WTC11 (cell line): ENCODE results near the gene GLRA1. TPM values are rescaled to one million over a fixed set of nuclear protein-coding genes. Genes with fewer than 3 reads are reported as not detected.

ENCODE experiments used
- ATAC-seq: fragments of 200-7000 bp; cut with Tn5 transposase; 2 replicates; pipeline ENCODE4 v1.10.0; 2021; ENCODE audit warnings: mild to moderate bottlenecking, moderate library complexity
- CTCF ChIA-PET: fragments of 300-600 bp; sonication (Branson Sonifier 250); formaldehyde crosslinking; loops from one replicate; lab custom pipeline; 2021; ENCODE audit warnings: antibody characterized with exemption; lab: Charles Lee
- POLR2A ChIA-PET: fragments of 350-600 bp; sonication (Branson Sonifier 250); formaldehyde crosslinking; loops from one replicate; lab custom pipeline; 2021; ENCODE audit warnings: antibody characterized with exemption; lab: Charles Lee
- DNase-seq: peaks from one replicate; pipeline ENCODE4 v3.0.0; 2021; ENCODE audit warnings: low spot score
- H3K27ac Mint-ChIP-seq: 2 replicates; pipeline ENCODE4 v1.8.0; 2021; ENCODE audit warnings: mixed read lengths
- H3K27me3 Mint-ChIP-seq: 2 replicates; pipeline ENCODE4 v1.8.0; 2021; ENCODE audit warnings: low read depth, mild to moderate bottlenecking, moderate library complexity, mixed read lengths
- H3K36me3 Mint-ChIP-seq: 2 replicates; pipeline ENCODE4 v1.8.0; 2021; ENCODE audit warnings: mixed read lengths
- H3K4me1 Mint-ChIP-seq: 2 replicates; pipeline ENCODE4 v1.8.0; 2022; ENCODE audit warnings: mixed read lengths
- H3K4me3 Mint-ChIP-seq: 2 replicates; pipeline ENCODE4 v1.8.0; 2021; ENCODE audit warnings: mild to moderate bottlenecking, moderate library complexity, mixed read lengths
- H3K9me3 Mint-ChIP-seq: 2 replicates; pipeline ENCODE4 v1.8.0; 2021; ENCODE audit warnings: mixed read lengths
- ATF1 ChIP-seq: sonication (generic); formaldehyde crosslinking; IDR thresholded peaks from 2 replicates; pipeline ENCODE4 v1.8.1; 2023; ENCODE audit warnings: mild to moderate bottlenecking, moderate library complexity, missing genetic modification reagents
- CREB1 ChIP-seq: sonication (generic); formaldehyde crosslinking; IDR thresholded peaks from 2 replicates; pipeline ENCODE4 v1.8.0; 2023; ENCODE audit warnings: mild to moderate bottlenecking, missing genetic modification reagents
- CTCF ChIP-seq: fragments of 200-600 bp; IDR thresholded peaks from 2 replicates; pipeline ENCODE4 v1.8.0; 2022; ENCODE audit warnings: antibody characterized with exemption
- ESRRA ChIP-seq: sonication (generic); formaldehyde crosslinking; IDR thresholded peaks from 2 replicates; pipeline ENCODE4 v1.8.1; 2022; ENCODE audit warnings: mild to moderate bottlenecking, missing genetic modification reagents, borderline replicate concordance
- GABPB1 ChIP-seq: sonication (generic); formaldehyde crosslinking; IDR thresholded peaks from 2 replicates; pipeline ENCODE4 v1.8.1; 2023; ENCODE audit warnings: mild to moderate bottlenecking, missing genetic modification reagents
- GRHL2 ChIP-seq: fragments of 250-450 bp; sonication (Bioruptor Pico); IDR thresholded peaks from 2 replicates; pipeline ENCODE4 v1.8.0; 2022; ENCODE audit warnings: mild to moderate bottlenecking, moderate library complexity; ENCODE audit not compliant: insufficient replicate concordance, severe bottlenecking
- GTF2I ChIP-seq: fragments of 250-450 bp; sonication (Bioruptor Pico); conservative IDR thresholded peaks from 2 replicates; pipeline ENCODE4 v1.4.0; 2021; ENCODE audit warnings: mild to moderate bottlenecking
- HMGA2 ChIP-seq: fragments of 250-450 bp; sonication (Bioruptor Pico); IDR thresholded peaks from 2 replicates; pipeline ENCODE4 v1.4.0; 2021; ENCODE audit warnings: mild to moderate bottlenecking, moderate library complexity
- IRF1 ChIP-seq: sonication (generic); formaldehyde crosslinking; IDR thresholded peaks from 2 replicates; pipeline ENCODE4 v1.8.0; 2023; ENCODE audit warnings: missing genetic modification reagents
- JAZF1 ChIP-seq: fragments of 250-450 bp; sonication (Bioruptor Pico); IDR thresholded peaks from 2 replicates; pipeline ENCODE4 v1.9.0; 2021; ENCODE audit warnings: moderate library complexity, mild to moderate bottlenecking, inconsistent platforms
- MLX ChIP-seq: sonication (generic); formaldehyde crosslinking; IDR thresholded peaks from 2 replicates; pipeline ENCODE4 v1.8.1; 2023; ENCODE audit warnings: mild to moderate bottlenecking, missing genetic modification reagents, moderate library complexity
- NFATC4 ChIP-seq: fragments of 250-450 bp; sonication (Bioruptor Pico); IDR thresholded peaks from 2 replicates; pipeline ENCODE4 v1.9.0; 2021; ENCODE audit warnings: mild to moderate bottlenecking
- NR1H2 ChIP-seq: sonication (generic); formaldehyde crosslinking; IDR thresholded peaks from 2 replicates; pipeline ENCODE4 v1.9.0; 2021; ENCODE audit warnings: mild to moderate bottlenecking, moderate library complexity, missing genetic modification reagents
- RORB ChIP-seq: fragments of 250-450 bp; sonication (Bioruptor Pico); IDR thresholded peaks from 2 replicates; pipeline ENCODE4 v1.9.0; 2021; ENCODE audit warnings: mild to moderate bottlenecking
- SP1 ChIP-seq: sonication (generic); formaldehyde crosslinking; conservative IDR thresholded peaks from 2 replicates; pipeline ENCODE4 v1.8.1; 2022; ENCODE audit warnings: missing genetic modification reagents
- ZNF121 ChIP-seq: sonication (generic); formaldehyde crosslinking; IDR thresholded peaks from 2 replicates; pipeline ENCODE4 v1.8.0; 2023; ENCODE audit warnings: missing genetic modification reagents
- ZNF138 ChIP-seq: sonication (generic); formaldehyde crosslinking; conservative IDR thresholded peaks from 2 replicates; pipeline ENCODE4 v1.8.1; 2022; ENCODE audit warnings: mild to moderate bottlenecking, moderate library complexity, missing genetic modification reagents
- ZNF263 ChIP-seq: sonication (generic); formaldehyde crosslinking; IDR thresholded peaks from 2 replicates; pipeline ENCODE4 v1.8.1; 2022; ENCODE audit warnings: low read depth, mild to moderate bottlenecking, moderate library complexity, missing genetic modification reagents
- ZNF416 ChIP-seq: fragments of 250-450 bp; sonication (Bioruptor Pico); IDR thresholded peaks from 2 replicates; pipeline ENCODE4 v1.9.0; 2021; ENCODE audit warnings: mild to moderate bottlenecking, inconsistent platforms
- ZNF671 ChIP-seq: fragments of 250-450 bp; sonication (Bioruptor Pico); IDR thresholded peaks from 2 replicates; pipeline ENCODE4 v1.8.0; 2021; ENCODE audit warnings: mild to moderate bottlenecking
- total RNA-seq: library from RNA; stranded (reverse); gene quantifications from 3 replicates; pipeline ENCODE4 v1.2.3, GENCODE V29; 2021
- TF ChIP-seq, protein P1 (sequence below): sonication (generic); formaldehyde crosslinking; IDR thresholded peaks from 2 replicates; pipeline ENCODE4 v1.8.0; 2023; ENCODE audit warnings: mild to moderate bottlenecking, missing genetic modification reagents
- TF ChIP-seq, protein P2 (sequence below): sonication (generic); formaldehyde crosslinking; IDR thresholded peaks from 2 replicates; pipeline ENCODE4 v1.8.0; 2022; ENCODE audit warnings: mild to moderate bottlenecking, missing genetic modification reagents
- TF ChIP-seq, protein P3 (sequence below): fragments of 250-450 bp; sonication (Bioruptor Pico); IDR thresholded peaks from 2 replicates; pipeline ENCODE4 v1.8.0; 2021; ENCODE audit warnings: mild to moderate bottlenecking

Gene GLRA1
- total RNA-seq, 1 experiment from 2014 or later, result not detected

- no peak for TF ChIP-seq IRF1 (CRISPR knock-in tag)
- TF ChIP-seq RORB (CRISPR knock-in tag), result no peak
- TF ChIP-seq, protein P1, sequence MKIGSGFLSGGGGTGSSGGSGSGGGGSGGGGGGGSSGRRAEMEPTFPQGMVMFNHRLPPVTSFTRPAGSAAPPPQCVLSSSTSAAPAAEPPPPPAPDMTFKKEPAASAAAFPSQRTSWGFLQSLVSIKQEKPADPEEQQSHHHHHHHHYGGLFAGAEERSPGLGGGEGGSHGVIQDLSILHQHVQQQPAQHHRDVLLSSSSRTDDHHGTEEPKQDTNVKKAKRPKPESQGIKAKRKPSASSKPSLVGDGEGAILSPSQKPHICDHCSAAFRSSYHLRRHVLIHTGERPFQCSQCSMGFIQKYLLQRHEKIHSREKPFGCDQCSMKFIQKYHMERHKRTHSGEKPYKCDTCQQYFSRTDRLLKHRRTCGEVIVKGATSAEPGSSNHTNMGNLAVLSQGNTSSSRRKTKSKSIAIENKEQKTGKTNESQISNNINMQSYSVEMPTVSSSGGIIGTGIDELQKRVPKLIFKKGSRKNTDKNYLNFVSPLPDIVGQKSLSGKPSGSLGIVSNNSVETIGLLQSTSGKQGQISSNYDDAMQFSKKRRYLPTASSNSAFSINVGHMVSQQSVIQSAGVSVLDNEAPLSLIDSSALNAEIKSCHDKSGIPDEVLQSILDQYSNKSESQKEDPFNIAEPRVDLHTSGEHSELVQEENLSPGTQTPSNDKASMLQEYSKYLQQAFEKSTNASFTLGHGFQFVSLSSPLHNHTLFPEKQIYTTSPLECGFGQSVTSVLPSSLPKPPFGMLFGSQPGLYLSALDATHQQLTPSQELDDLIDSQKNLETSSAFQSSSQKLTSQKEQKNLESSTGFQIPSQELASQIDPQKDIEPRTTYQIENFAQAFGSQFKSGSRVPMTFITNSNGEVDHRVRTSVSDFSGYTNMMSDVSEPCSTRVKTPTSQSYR (CRISPR knock-in tag), result no peak
- TF ChIP-seq, protein P2, sequence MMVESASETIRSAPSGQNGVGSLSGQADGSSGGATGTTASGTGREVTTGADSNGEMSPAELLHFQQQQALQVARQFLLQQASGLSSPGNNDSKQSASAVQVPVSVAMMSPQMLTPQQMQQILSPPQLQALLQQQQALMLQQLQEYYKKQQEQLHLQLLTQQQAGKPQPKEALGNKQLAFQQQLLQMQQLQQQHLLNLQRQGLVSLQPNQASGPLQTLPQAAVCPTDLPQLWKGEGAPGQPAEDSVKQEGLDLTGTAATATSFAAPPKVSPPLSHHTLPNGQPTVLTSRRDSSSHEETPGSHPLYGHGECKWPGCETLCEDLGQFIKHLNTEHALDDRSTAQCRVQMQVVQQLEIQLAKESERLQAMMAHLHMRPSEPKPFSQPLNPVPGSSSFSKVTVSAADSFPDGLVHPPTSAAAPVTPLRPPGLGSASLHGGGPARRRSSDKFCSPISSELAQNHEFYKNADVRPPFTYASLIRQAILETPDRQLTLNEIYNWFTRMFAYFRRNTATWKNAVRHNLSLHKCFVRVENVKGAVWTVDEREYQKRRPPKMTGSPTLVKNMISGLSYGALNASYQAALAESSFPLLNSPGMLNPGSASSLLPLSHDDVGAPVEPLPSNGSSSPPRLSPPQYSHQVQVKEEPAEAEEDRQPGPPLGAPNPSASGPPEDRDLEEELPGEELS, result no peak
- TF ChIP-seq ATF1, result no peak
- no peak for TF ChIP-seq SP1
- no peak for TF ChIP-seq ZNF121 (CRISPR knock-in tag)
- TF ChIP-seq, protein P3, sequence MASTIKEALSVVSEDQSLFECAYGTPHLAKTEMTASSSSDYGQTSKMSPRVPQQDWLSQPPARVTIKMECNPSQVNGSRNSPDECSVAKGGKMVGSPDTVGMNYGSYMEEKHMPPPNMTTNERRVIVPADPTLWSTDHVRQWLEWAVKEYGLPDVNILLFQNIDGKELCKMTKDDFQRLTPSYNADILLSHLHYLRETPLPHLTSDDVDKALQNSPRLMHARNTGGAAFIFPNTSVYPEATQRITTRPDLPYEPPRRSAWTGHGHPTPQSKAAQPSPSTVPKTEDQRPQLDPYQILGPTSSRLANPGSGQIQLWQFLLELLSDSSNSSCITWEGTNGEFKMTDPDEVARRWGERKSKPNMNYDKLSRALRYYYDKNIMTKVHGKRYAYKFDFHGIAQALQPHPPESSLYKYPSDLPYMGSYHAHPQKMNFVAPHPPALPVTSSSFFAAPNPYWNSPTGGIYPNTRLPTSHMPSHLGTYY (CRISPR knock-in tag), result no peak
- TF ChIP-seq CREB1 (CRISPR knock-in tag), result no peak
- TF ChIP-seq, all 79 proteins: peak for 0
Observed at GRCh38 chr5:151870271-151870670, 54.4 kb downstream of the GLRA1 start (continued).

GRCh38 chr5:151869843-151870242, 54.8 kb downstream of the GLRA1 start:
- CTCF ChIA-PET, result interaction anchor here (2.0 kb wide), 1 partner anchor 45 kb away, joined by 6 read pairs; no protein-coding TSS in a partner anchor
- POLR2A ChIA-PET, result no interaction called here
- H3K4me1 Mint-ChIP-seq, result no peaks in the 10 kb centered on the region

DNA sequence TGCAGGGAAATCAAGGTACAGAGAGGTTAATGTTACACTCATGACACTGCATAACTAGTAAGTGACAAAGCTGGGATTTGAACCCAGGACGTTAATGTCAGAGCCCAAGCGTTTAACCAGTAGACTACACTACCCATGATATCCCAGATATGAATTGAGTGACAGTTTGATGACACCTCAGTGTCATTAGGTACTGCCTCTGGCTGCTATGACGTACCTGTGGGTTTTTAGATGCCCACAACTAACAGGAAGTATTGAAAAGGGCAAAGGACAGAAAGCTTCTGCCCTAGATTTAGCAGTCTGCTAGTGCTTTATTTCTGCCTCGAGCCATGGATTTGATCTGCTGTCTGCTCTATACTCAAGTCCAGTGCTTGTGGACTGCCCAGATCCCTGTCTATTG, 56.2 kb downstream of the GLRA1 start:
- H3K4me1 Mint-ChIP-seq, result no peaks in the 10 kb centered on the region
- H3K27me3 Mint-ChIP-seq, result no peaks in the 10 kb centered on the region
- CTCF ChIA-PET, result interaction anchor here (2.0 kb wide), 1 partner anchor 43 kb away, joined by 6 read pairs; no protein-coding TSS in a partner anchor
- TF ChIP-seq JAZF1 (CRISPR knock-in tag) (no peak), CTCF (no peak), ZNF263 (no peak), ZNF416 (CRISPR knock-in tag) (no peak), ZNF138 (CRISPR knock-in tag) (no peak), GRHL2 (CRISPR knock-in tag) (no peak), GTF2I (CRISPR knock-in tag) (no peak), MLX (CRISPR knock-in tag) (no peak), ESRRA (no peak), ZNF671 (CRISPR knock-in tag) (no peak), NR1H2 (CRISPR knock-in tag) (no peak), GABPB1 (CRISPR knock-in tag) (no peak)
- no peak overlapping the region for H3K4me3 Mint-ChIP-seq
- ATAC-seq (no peak), DNase-seq (no peak)
- H3K27ac Mint-ChIP-seq, result no peak overlapping the region
- POLR2A ChIA-PET, result no interaction called here
- no peaks in the 10 kb centered on the region for H3K36me3 Mint-ChIP-seq
- peaks cover 4% of the 10 kb centered on the region; the same call in 1 of the 2 replicates for H3K9me3 Mint-ChIP-seq

More at GRCh38 chr5:151869843-151870242, 54.8 kb downstream of the GLRA1 start:
- ATAC-seq (no peak), DNase-seq (no peak)
- no peak overlapping the region for H3K27ac Mint-ChIP-seq
- no peaks in the 10 kb centered on the region; the same call in 1 of the 2 replicates for H3K27me3 Mint-ChIP-seq
- TF ChIP-seq NFATC4 (CRISPR knock-in tag) (no peak), HMGA2 (CRISPR knock-in tag) (peak; percentile 95)
- peaks cover 4% of the 10 kb centered on the region; the same call in 1 of the 2 replicates for H3K9me3 Mint-ChIP-seq
- no peak overlapping the region for H3K4me3 Mint-ChIP-seq
- no peaks in the 10 kb centered on the region for H3K36me3 Mint-ChIP-seq
